ENCODE measurements around the gene HIBCH.

DNA sequence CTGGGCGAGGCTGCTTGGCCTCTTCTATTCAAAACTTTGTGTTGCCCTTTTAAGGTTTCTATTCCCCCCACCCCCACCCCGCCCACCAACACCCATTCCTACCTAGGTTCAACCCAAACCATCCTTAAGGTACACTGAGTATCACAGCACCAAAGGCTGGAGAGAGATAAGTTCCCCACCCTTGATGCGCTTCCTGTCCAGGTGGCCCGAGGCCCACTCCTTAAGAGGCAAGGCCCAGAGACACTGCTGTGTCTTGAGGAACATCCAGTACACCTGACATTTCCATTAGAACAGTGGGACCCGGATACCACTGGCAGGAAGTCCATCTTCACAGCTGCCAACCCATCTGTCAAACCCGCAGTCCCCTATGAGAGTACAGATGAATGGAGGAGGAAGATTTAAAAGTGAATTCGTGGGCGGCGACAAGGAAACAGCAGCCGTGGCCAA is 23.5 kb upstream of the HIBCH start:
- TF ChIP-seq, protein P1, sequence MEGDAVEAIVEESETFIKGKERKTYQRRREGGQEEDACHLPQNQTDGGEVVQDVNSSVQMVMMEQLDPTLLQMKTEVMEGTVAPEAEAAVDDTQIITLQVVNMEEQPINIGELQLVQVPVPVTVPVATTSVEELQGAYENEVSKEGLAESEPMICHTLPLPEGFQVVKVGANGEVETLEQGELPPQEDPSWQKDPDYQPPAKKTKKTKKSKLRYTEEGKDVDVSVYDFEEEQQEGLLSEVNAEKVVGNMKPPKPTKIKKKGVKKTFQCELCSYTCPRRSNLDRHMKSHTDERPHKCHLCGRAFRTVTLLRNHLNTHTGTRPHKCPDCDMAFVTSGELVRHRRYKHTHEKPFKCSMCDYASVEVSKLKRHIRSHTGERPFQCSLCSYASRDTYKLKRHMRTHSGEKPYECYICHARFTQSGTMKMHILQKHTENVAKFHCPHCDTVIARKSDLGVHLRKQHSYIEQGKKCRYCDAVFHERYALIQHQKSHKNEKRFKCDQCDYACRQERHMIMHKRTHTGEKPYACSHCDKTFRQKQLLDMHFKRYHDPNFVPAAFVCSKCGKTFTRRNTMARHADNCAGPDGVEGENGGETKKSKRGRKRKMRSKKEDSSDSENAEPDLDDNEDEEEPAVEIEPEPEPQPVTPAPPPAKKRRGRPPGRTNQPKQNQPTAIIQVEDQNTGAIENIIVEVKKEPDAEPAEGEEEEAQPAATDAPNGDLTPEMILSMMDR (IDR thresholded peaks at IDR 0.05; ENCODE audit: low read length) = no peak
- no peak for TF ChIP-seq EZH2 (IDR thresholded peaks at IDR 0.05; ENCODE audit: borderline replicate concordance, low read length)
